Amniotic stem cell (primary cell): ENCODE data around the gene VPS37C.
"Not testable (repeated sequence)": the region's sequence is repeated elsewhere in the genome, so short reads cannot be mapped to it uniquely, and the experiment has no call there.

Experiments
- DNase-seq: peaks from one replicate; lab custom pipeline; 2025; lab: John Stamatoyannopoulos, UW

VPS37C gene

DNA sequence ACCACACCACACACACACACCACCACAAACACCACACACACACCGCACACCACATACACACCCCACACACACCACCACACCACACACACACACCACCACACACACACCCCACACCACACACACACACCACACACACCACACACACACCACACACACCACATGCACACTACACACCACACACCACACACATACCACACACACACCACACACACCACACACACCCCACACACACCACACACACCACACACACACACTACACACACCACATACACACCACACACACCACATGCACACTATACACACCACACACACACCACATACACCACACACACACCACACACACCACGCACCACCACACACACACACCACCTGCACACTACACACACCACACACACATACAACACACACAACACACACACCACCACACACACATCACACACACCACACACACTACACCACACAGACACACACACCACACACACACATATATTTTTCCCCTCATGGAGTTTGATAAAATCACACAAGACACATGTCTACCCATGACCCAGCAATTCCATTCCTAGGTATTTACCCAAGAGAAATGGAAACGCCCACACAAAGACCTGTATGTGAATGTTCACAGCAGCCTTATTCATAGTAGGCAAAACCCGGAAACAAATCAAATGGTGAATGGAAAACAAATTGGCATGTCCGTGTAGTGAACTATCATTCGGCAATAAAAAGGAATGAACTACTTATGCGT is 44.6 kb downstream of the VPS37C start:
- no peak for DNase-seq

DNA sequence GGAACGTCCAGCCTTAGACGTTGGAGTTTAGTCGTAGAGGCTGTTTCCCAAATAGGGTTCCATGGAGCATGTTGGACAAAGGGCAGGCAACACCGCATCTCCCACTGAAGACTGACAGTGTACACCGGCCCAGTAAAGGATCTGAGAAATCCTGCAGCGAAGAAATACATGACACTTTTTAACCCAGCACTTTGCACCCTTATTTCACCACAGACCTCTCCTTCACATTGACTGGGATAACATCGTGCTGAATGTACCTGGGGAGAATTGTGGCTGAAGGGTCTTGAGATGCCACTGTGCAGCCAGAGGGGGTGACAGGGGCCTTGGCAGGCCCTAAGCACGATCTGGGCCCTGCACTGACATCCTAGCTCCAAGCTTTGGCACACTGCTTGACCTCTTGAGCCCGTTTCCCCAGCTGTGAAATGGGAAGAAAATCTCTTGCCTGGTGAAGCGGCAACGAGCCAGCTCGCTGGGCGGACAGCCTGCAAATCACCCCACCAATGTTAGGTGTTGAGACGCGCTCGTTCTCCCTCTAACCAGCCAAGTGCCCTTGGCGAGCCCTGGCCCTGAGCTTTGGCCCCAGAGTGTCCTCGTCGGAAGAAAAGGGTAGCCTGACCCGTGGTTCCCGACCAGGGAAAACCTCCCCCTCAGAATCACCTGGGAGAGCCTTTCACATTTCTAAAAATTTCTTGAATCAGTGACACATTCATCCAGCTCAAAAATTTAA is 45.6 kb downstream of the VPS37C start:
- DNase-seq: no peak

DNA sequence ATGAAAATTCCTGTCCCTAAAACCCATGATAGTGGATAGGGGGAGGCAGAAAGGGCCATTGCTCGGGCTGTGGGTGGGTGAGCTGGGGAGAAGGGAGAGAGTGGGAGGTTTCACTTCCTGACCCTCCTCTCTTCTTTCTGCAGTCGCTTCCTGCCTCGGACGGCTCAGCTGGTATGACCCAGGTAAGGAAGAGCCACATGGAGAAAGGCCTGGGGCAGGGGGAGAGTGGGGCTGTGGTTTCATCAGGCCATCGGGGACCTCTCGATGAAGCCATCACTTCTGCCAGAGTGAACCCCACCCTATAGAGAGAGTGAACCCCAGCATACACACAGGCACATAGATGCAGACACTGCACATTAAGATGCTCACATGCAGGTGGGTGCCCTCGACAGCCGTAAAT is 46.3 kb downstream of the VPS37C start:
- no peak for DNase-seq

DNA sequence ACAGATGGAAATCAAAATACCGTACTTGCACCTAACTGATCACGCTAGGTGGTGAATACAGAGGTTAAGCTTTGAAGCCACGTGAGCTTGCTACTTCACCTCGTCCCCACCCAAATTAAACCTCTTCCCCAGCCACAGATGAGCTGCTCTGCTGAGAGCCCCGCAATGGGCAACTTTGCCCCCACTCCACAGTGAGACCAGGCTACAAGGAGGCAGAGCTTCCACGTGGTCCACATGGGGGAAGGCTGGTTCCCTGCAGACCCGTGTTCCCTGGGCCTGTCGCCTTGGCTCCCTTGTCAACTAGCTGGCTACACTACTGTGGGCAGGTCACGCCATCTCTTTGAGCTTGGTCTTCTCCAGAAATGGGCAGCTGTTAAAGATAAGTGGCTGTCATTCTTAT is 48.0 kb downstream of the VPS37C start:
- no peak for DNase-seq

DNA sequence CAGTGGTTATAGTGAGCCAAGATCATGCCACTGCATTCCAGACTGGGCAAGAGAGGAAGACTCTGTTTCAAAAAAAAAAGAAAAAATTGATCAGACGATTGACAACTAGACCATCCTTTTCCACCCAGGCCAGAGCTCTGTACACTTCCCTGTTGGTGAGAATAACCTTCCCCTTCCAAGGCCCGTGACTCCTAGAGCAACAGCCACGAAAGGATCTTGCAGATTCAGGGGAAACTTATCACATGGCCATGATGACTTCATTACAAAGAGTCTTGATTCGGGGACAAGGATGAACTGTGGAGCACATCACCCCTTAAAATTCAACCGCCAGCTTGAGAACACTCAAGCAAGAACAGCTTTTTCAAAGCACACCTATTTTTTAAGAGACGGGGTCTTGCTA is 48.7 kb downstream of the VPS37C start:
- no peak for DNase-seq

DNA sequence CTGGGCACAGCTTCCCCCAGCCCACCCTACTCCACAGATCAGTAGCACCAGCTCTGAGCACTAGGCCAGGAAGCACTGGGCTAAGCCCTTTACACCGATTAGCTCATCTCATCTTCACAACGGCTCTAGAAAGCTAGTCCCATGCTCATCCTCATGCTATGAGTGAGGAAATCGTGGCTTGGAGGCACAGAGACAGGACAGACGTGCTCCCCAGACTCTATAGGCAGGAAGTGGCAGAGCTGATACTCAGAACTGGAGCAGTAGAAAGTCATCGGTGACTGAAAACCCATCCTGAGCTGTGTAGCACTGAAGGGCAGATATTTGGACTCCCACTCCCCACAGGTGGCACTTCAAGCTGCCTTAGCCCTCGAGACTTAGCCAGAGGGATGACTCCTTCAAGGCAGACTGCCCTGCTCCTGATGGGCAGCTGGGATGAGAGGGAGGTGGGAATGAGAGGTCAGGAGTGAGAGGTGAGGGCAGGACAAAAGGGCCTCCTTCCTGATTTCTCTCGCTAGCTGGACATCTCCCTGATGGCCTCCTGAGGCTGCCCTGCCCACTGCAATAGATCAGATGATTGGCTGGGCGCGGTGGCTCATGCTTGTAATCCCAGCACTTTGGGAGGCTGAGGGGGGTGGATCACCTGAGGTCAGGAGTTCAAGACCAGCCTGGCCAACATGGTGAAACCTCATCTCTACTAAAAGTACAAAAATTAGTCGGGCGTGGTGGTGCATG is 49.3 kb downstream of the VPS37C start:
- no peak for DNase-seq

DNA sequence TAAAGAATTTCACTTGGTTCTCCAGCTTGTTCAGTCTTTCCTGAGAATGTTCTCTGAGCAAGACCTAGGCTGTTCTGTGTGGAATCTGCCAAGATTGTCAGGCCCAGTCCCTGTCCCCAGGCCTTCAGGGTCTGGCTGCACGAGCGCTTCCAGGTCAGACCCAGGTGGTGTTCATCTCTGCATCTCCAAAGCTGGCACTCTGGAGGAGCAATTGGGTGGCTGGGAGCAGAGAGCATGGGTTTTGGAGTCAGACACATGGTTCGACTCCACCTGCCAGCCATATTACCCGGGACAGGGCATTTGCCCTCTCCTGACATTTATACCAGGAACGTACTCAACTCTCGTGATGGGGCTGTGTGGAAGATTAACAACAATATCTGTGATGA is 50.2 kb downstream of the VPS37C start:
- no peak for DNase-seq

DNA sequence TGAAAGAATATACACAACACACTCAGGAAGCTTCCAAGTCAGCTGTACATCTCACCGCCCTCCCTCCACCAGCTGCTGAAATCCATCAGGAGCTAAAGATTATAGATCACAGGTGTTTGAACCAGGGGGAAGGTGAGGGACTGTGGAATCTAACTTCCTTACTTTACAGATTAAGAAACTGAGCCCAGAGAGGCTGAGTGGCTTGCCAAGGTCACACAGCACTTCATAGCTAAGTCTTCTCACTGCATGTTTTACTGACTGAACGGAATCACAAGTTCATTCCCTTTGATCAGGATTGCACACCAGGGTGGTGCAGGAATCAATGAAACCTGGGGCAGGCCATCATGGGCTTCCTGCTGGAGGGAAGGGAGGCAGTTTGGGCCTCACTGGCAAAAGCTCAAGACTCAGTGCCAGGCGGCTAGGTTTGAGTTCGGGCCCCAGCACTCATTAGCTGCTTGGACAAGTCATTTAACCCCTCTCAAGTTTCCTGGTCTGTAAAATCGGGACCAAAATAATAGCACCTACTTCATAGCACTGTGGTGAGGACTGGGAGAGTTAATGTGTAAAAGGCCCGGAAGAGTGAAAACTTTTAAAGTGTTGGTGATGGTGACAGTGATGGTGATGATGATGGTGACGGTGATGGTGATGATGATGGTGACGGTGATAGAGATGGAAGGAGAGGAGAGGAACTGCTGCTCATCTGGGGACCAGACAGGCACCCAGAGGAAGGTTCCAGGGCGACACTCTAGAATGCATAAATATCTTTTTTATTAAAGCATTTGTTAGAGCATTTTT is 50.8 kb downstream of the VPS37C start:
- no peak for DNase-seq

DNA sequence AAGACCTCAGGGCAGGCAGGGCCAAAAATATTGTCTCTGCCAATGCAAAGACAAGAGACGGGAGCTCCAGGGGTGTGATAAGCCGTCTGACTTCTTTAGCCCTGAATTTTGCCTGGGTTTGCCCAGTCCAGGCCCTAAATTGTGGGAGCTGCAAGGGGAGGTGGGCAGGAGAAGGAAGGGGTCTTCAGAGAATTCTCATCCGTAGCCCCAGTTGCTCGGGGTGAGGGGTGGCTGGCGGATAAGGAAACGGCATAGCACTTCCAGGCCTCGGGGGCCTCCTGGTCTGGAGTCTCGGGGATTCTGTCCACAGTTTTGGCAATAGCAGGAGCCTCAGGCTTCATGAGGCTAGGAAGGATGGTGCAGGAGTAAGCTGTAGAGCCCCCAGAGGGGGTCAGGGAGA is 51.6 kb downstream of the VPS37C start:
- DNase-seq: no peak

DNA sequence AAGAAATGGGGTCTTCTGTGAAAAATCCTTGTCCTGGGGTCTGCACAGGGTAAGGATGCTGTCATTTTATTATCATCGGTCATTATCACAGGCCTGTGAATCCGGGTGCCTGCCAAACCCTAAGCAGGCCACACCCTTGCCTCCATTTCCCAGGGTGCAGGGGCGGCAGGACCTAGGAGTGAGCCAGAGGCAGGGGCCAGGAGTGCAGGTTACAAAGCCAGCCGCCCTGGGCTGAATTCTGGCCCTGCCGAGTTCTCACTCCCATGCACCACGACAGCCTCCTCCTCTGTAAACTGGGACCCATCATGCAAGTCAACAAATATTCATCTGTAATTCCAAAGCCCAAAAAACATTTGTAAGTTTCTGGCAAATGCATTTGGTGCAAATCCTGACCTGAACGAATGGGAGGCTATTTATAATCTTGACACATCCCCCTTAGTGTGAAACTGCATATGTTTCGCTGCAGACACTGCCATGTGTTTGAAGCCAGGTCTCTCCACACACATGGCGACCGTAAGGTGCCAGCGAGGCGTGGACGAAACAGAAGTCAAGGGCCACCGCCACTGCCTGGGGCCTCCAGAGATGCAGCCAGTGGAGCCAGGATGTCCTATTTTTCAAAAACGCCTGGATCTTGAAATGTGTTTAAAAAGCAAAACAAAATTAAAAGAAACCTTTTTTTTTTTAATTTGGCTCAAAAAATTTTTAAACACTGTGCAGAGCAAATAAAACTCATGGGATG is 52.2 kb downstream of the VPS37C start:
- no peak for DNase-seq

DNA sequence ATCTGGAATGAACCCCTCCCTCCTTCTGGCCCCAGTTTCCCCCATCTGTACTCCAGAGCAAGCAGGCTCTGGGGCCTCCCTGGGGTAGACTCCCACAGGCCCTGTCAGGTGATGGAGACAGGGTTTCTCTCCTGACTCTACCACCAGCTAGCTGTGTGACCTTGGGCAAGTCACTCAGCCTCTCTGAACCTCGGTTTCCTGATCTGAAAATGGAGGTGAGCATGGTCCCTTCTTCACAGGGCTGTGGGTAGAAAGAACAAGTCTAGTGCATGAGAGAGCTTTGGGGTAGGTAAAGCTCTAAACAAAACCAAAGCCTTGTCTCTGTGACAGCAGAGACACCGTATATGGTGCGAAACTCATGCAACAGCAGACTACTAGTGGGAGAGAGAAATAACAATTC is 53.3 kb downstream of the VPS37C start:
- no peak for DNase-seq

DNA sequence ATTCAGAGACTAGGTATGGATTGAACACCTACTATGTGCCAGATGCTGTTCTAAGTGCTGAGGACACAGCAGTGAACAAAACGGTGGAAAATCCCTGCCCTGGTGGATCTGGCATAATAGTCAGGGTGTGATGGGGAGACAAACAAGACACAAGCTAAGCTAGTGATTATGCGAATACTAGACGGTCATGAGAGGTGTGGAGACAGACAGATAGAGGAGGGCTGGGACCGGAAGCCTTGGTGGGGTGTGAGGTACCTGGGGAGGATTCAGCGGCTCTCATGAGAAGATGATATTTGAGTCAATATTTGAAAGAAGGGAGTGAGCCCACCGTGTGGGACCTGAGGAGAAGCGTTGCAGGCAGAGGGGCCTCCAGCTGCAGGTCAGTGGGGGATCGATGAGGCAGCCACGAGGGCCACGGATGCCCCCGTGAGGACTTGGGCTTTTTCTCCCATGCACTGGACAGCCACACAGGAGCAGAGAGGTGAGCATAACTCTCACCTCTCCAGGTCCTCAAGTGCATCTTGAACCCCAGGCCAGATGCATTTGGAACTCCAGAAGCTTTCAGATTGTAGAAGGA is 54.2 kb downstream of the VPS37C start:
- DNase-seq: no peak

DNA sequence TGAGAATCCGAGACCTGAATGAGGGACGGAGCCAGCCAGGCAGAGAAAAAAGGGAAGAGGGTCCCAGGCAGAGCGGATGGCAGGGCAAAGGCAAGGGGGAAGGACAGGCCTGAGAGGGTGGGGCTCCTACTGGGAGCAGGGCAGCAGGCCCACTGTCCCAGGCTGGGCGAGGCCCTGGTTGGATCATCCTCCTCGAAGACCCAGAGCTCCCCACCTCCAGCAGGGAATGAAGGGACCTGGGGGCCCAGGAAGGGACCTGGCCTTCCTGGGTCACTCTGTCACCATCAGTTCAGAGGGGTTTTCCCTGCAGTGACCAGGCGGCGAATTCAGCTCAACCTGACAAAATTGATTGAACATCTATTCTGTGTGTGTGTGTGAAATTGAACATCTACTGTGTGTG is 54.9 kb downstream of the VPS37C start:
- no peak for DNase-seq

DNA sequence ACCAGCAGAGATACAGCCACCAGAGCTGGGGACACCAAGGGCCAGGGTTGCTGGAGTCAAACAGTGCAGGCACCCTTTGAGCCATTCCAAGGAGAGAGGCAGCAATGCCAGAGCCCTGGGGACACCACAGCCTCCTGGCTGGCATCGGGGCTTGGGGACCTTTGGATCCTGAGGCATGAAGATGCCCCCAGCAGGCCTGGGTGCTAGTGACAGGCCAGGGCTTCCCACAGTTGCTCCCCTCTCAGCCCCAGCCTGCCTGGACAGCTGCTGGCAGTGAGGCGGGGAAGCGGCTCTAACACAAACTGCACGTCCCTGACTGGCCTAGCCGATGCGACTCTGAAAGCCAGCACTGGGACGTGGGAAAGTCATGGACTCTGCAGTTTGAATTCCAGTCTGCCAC is 56.3 kb downstream of the VPS37C start:
- DNase-seq: no peak

DNA sequence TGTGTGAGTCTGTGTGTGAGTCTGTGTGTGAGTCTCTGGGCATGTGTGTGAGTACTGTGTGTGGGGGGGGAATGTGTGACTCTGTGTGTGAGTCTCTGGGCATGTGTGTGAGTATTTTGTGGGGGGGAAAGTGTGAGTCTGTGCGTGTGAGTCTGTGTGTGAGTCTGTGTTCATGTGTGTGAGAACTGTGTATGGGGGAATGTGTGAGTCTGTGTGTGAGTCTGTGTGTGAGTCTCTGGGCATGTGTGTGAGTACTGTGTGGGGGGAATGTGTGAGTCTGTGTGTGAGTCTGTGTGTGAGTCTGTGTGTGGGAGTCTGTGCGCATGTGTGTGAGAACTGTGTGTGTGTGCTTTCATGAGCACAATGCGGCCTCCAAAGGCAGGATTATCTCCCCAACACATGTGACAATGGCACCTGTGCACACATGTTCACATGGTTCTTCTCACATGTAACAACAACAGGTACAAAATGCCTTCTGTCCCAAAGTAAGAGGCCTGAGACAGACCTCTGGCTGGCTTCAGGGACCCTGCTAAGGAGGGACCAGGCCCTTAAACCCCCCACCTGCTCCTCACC is 57.3 kb downstream of the VPS37C start:
- DNase-seq: no peak

DNA sequence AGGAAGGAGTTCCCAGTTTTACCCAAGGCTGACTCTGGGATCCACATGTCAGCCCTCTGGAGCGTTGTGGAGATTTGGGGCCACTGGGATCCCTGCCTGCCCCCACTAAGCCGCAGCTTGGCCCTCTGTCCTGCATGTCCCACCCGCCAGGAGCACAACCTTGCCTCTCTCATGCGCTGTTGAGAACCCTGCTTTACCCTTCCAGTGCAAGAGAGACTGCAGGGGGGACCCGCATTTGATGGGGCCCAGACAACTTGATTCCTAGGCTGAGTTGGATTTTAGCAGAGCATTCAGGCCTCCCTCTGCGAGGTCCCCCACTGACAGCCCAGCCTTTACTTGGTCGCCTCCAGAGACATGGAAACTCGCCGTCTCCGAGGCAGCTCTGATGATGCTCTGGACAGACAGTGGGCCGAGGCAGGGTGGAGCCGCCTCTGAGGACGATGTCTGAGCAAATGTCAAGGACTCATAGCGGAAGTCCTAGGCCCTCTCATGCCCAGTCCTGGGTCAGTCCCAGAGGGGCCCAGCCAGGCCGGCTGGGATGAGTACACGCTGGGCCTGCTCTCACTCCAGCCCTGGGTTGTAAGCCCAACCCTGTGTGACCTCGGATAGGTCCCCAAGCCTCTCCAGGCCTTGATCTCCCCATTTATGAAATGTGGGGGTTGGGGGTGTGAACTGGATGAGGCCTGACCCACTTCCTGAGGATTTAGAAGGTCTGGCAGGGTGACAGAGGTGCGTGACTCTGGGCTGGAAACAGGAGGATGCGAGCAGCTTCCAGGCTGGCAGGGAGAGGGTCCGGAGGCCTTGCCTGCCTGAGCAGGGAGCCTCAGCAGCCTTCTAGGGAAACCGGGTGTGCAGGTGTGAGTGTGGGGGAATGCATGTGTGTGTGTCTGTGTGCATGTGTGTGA is 58.3 kb downstream of the VPS37C start:
- no peak for DNase-seq

DNA sequence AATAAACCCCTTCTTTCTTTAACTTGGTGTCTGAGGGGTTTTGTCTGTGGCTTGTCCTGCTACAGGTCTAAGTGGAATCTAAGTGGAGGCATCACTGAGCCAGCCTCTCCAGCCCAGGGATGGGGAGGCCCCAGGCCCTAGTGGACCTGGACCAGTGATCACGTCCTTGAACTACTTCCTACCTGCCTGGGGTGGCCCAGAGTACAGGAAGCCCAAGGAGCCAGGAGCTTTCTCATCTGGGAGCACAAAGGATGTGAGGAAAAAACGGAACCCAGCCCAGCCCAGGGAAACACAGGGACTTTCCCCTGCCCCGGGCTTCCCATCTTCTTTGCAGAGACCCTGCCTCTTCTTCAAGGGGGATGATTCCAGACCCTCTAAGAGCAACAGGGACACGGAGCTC is 62.4 kb downstream of the VPS37C start:
- no peak for DNase-seq

DNA sequence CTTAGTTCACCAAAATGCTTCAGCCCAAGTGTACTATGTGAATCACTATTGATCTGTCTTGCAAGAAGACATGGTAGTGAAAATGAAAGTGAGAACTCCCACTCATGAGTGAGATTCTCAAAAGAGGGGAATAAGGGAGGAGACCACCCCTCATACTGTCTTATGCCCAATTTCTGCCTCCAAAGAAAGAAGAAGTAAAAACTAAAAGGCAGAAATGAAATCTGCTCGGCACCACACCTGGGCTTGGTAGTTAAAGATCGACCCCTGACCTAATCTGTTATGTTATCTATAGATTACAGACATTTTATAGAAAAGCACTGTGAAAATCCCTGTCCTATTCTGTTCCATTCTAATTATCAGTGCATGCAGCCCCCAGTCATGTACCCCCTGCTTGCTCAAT is 63.0 kb downstream of the VPS37C start:
- DNase-seq: not testable (repeated sequence)

DNA sequence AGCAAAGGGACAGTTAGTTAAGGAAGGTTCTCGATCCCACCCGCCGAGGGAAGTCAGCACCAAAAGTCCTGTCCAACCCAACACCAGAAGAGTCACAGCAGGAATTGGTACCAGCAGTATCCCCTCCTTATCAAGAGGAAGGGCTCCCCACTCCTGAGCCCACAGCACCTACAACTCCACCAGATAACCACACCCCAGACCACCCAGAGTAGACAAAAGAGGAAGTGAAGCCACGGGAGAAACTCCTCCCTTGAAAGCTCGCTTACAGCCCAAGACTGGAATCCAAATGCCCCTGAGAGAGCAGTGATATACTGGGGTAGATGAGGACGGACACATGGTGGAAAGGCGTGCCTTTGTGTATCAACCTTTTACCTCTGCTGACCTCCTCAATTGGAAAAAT is 66.2 kb downstream of the VPS37C start:
- no peak for DNase-seq

DNA sequence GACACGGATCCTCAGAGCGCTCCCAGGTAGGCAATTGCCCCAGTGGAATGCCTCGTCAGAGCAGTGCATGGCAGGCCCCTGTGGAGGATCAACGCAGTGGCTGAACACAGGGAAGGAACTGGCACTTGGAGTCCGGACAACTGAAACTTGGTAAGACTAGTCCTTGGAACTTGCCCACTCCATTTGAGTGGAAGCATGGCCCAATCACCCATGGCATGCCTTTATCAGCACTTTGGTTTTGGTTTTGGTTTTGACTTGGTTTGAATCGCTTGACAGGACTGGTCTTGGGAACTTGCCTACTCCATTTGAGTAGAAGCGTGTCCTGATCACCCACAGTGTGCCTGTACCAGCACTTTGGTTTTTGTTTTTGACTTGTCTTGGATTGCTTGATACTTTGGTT is 67.1 kb downstream of the VPS37C start:
- DNase-seq: not testable (repeated sequence)
